ENCODE results near the gene NTM. TPM values are rescaled to one million over a fixed set of nuclear protein-coding genes. Genes with fewer than 3 reads are reported as not detected.

NTM gene
- total RNA-seq: 1.4 and 3.5 TPM in 2 replicates

DNA sequence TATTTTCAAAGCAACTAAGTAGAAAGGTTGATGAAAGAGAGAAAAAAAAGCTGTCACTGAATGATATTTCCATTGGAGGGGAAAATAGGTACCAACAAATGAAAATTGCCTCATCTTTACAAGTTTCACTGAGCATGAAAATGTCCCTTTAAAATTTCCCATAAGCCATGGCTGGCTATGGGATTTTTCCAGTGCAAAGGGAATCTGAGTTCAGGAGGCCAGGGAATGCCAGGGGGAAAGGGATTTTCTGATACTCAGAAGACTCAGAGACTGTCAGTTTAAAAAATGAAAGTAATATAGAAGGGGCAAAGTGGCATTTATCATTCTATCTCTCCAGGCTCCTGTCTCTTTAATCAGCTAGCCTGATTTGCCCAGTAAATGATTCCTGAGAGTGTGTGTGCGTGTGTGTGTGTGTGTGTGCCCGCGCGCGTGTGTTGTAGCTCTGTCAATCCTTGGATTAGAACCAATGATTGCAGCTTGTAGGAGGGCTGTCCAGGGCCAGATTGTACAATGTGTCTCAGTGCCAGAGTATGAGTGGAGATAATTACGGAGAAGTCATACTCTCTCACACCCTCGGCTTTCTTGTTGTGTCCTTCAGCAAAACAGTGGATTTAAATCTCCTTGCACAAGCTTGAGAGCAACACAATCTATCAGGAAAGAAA is at the start of gene NTM:
Gene NTM, plus strand, starts transcription at position 526 of the 662 bp plus-strand sequence.

